SU-DHL-6 (cell line): Measurements from ENCODE around the gene RASGRF2.

Experiments used
- EZH2phosphoT487 ChIP-seq: fragments of 200-600 bp; sonication (generic), shearing (Covaris generic); conservative IDR thresholded peaks from 2 replicates; pipeline ENCODE4 v1.6.1; 2018; ENCODE audit warnings: mild to moderate bottlenecking, antibody characterized with exemption, low read length, moderate library complexity, mixed read lengths
- TF ChIP-seq, protein P1 (sequence below): fragments of 200-600 bp; sonication (generic); IDR thresholded peaks from one replicate; pipeline ENCODE4 v1.5.1; 2017; ENCODE audit warnings: antibody characterized with exemption, mild to moderate bottlenecking, low read length, moderate library complexity; ENCODE audit not compliant: insufficient read depth, poor library complexity, severe bottlenecking

DNA sequence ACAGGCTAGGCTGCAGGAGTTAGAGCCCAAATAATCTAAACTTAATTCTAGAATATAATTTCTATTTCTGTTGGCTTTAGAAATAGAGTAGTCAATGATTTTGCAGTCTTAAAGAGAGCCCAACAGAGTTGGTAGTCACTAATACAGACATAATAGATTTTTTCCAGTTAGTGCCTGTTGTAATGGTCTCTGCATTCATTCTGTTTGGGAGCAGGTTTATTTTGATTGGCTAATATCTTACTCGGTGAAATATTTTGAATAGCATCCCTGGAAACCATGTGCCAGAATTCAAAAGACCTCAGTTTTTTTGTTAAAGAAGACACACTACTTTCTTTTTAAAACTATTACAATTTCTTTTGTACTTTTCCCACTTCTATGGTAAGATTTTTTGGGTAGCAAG lies 107.2 kb downstream of the RASGRF2 start:
- TF ChIP-seq, protein P1, sequence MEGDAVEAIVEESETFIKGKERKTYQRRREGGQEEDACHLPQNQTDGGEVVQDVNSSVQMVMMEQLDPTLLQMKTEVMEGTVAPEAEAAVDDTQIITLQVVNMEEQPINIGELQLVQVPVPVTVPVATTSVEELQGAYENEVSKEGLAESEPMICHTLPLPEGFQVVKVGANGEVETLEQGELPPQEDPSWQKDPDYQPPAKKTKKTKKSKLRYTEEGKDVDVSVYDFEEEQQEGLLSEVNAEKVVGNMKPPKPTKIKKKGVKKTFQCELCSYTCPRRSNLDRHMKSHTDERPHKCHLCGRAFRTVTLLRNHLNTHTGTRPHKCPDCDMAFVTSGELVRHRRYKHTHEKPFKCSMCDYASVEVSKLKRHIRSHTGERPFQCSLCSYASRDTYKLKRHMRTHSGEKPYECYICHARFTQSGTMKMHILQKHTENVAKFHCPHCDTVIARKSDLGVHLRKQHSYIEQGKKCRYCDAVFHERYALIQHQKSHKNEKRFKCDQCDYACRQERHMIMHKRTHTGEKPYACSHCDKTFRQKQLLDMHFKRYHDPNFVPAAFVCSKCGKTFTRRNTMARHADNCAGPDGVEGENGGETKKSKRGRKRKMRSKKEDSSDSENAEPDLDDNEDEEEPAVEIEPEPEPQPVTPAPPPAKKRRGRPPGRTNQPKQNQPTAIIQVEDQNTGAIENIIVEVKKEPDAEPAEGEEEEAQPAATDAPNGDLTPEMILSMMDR, result no peak
- TF ChIP-seq EZH2phosphoT487, result no peak
